ENCODE measurements around the gene PNLIPRP1.

DNA sequence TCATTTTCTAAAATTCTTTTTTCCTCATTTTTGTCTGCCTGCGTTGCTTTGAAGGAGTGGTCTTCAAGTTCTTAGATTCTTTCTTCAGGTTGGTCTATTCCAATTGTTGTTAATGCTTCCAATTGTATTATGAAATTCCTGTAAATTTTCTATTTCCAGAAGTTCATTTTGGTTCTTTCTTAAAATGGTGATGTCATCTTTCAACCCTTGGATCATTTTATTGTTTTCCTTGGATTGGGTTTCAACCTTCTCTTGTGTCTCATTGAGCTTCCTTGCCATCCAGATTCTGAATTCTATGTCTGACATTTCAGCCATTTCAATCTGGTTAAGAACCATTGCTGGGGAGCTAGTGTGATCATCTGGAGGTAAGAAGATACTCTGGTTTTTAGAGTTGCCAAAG is 63.1 kb downstream of the PNLIPRP1 start:
- TF ChIP-seq, protein P1, sequence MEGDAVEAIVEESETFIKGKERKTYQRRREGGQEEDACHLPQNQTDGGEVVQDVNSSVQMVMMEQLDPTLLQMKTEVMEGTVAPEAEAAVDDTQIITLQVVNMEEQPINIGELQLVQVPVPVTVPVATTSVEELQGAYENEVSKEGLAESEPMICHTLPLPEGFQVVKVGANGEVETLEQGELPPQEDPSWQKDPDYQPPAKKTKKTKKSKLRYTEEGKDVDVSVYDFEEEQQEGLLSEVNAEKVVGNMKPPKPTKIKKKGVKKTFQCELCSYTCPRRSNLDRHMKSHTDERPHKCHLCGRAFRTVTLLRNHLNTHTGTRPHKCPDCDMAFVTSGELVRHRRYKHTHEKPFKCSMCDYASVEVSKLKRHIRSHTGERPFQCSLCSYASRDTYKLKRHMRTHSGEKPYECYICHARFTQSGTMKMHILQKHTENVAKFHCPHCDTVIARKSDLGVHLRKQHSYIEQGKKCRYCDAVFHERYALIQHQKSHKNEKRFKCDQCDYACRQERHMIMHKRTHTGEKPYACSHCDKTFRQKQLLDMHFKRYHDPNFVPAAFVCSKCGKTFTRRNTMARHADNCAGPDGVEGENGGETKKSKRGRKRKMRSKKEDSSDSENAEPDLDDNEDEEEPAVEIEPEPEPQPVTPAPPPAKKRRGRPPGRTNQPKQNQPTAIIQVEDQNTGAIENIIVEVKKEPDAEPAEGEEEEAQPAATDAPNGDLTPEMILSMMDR (IDR thresholded peaks at IDR 0.05) = no peak
- TF ChIP-seq POLR2A (IDR thresholded peaks at IDR 0.05) = no peak
